Activated CD4-positive, CD25-positive, alpha-beta regulatory T cell (primary cell): Measurements from ENCODE around the gene DENND1A.
"Not testable (repeated sequence)": the region's sequence is repeated elsewhere in the genome, so short reads cannot be mapped to it uniquely, and the experiment has no call there.

Experiments
- DNase-seq, 4 experiments: peaks; one replicate each; lab custom pipeline; 2025; lab: John Stamatoyannopoulos, UW

Gene DENND1A

DNA sequence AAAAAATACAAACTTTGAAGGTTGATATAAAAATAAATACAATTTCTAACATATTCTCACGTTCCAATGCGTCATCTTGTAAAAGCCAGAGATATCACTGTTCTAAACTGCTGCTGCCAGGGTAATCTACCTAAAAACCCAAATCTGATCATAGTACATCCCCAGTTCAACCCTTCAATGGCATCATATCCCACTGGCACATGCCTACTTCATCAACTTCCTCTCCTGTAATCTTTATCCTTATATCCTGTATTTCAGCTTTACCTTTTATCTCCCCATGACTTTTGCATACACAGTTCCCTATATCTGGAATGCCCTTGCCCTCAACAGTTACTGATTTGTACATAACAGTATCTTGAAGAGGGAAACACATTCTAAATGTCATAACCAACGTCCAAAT, 7.5 kb downstream of the DENND1A start:
- no peak for DNase-seq

DNA sequence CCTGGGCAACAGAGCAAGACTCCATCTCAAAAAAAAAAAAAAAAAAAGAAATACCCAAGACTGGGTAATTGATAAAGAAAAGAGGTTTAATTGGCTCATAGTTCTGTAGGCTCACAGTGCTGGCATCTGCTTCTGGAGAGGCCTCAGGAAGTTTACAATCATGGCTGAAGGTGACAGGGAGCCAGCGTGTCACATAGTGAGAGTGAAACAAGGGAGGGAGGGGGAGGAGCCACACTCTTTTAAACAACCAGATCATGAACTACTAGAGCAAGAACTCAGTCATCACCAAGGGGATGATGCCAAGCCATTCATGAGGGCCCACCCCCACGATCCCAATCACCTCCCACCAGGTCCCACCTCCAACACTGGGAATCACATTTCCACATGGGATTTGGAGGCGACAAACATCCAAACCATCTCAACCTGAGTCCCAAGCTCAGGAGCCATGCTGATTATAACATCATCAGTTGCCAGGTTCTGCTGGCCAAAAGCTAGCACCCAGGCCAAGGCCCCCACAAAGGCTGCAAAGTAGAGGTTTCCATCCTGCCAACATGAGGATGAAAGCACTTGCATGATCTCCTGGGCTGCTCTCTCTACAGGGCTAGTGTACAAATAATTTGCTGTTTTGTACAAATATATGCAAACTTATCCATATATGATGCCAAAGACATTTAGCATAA, 15.3 kb downstream of the DENND1A start:
- no peak for DNase-seq

DNA sequence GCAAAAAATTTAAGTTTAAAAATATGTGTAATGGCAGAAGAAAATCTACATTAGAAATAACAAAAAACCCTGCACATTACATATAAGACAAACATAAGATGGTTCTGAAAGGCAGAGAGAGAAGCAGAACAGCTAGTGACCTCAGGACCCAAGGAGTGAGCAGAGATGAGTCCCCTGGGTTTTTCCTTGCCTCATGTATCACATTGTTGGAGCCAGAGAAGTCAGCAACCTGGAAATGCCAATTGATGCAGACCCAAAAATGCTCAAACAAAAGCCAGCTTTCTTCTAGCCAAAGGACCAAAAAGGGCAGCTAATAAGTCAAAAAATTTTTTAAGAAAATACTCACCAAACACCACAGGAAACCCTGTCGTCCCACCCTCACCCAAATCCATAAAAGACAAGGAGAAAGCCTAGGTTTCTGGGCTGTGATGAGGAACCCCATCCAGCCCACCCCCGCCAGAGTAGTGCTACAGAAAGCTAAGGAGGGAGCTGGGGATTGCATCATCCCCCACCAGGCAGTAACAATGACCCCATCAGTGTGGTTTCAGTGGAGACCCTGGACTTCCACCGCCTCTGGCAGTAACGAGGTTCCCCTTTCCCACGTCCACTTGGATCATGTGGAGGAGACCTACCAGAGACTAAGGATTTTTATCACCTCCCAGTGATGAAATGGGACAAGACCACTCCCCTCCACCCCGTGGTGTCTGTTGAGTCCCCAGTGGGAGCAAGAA, 17.6 kb downstream of the DENND1A start:
- no peak for DNase-seq

DNA sequence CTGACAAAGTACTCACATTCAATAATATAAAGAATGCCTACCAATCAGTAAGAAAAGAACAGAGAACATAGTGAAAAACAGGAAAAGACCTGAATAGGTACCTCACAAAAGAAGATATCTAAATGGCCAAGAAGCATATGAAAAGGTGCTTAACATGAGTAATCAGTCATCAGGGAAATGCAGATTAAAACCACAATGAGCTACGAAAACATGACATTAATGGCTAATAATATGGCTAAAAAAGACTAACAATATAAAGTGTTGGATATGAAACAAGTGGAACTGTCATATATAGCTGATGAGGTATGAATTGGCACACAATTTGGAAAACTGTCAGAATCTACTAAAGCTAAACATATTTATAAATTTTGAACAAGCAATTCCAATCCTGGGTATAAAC, 18.9 kb downstream of the DENND1A start:
- no peak for DNase-seq

DNA sequence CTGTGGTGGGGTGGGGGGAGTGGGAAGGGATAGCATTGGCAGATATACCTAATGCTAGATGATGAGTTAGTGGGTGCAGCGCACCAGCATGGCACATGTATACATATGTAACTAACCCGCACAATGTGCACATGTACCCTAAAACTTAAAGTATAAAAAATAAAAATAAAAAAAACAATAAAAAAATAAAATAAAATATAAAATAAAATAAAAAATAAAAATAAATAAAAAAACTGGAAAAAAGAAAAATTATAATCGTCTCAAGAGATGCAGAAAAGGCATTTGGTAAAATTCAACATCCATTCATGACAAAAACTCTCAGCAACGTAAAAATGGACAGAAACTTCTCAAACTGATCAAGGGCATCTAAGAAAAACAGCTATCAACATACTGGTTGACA, 20.7 kb downstream of the DENND1A start:
- DNase-seq = not testable (repeated sequence)

DNA sequence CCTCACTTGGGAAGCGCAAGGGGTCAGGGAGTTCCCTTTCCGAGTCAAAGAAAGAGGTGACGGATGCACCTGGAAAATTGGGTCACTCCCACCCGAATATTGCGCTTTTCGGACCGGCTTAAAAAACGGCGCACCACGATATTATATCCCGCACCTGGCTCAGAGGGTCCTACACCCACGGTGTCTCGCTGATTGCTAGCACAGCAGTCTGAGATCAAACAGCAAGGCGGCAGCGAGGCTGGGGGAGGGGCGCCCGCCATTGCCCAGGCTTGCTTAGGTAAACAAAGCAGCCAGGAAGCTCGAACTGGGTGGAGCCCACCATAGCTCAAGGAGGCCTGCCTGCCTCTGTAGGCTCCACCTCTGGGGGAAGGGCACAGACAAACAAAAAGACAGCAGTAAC, 26.4 kb downstream of the DENND1A start:
- not testable (repeated sequence) for DNase-seq

DNA sequence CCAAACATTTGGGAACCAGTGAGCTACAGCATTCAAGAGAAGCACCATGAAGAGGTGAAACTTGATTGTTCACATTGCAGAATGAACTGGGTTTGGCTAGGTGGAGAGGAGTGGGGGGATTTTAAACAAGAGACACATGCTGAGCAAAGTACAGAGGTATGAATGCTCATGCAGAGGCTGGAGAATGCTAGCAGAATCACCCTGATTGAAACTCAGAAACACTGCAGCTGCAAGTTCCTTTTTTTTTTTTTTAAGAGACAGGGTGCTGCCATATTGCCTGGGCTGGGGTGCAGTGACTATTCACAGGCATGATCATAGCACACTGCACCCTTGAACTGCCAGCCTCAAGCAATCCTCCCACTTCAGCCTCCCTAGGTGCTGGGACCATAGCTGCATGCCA, 35.1 kb downstream of the DENND1A start:
- DNase-seq = no peak

DNA sequence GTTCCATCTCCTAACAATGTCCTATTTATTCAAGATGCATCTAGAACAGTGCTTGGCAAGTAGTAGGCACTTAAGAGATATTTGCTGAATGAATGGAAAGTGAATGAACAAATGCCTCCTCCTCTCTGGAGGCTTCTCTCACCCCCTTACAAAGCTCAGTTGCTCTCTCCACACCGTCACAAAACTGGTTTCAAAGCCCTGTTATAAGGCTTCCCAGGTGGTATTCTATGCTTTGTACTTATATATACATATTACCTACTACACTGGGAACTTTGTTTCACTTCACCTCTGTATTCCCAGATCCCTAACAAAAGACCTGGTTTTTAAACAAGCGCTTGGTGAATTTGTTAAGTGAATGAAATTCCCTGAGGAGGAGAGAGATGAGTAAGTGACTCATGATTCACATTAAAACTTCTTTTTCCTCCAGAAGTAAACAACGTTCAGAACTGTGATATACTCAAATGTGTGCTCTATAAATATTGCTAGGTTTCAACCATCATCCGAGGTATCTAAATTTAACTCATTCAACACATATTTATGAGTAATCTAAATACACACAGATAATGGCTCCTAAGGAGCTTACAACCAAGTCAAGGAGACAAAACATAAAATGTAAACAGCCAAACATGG, 36.0 kb downstream of the DENND1A start:
- no peak for DNase-seq

DNA sequence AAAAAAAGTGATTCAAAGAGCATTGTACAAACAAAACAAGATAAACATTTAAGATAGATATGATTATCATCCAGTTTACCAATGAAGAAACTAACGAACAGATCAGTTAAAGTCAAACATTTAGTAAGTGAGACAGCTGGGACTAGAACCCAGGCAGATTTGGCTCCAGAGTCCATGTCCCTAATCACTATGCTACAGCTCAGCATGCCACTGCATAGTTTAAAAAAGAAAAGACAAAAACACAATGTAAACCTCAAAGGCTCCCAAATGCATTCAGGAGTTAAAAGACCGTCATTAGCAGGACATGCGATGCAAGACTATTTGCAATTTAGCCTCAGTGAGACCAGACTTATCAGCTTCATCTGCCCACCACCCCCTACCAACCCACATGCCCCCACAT, 36.8 kb downstream of the DENND1A start:
- no peak for DNase-seq

DNA sequence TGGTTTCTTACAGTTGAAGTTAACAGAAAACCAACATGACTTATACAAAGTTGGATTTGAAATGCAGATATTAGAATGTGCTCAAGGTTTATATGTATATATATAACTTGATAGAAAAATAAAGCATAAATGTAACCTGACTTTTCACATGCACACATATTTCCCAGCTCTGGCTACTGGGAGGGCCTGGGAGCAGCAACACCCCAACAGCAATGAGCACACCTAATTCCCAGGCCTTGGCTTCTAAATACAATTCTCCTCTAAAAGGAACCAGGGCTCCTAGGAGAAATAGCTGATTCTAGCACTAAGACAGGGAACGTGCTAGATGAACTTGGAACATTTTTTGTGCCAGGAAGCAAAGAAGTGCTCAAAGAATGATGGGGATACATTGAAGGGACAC, 42.1 kb downstream of the DENND1A start:
- no peak for DNase-seq

DNA sequence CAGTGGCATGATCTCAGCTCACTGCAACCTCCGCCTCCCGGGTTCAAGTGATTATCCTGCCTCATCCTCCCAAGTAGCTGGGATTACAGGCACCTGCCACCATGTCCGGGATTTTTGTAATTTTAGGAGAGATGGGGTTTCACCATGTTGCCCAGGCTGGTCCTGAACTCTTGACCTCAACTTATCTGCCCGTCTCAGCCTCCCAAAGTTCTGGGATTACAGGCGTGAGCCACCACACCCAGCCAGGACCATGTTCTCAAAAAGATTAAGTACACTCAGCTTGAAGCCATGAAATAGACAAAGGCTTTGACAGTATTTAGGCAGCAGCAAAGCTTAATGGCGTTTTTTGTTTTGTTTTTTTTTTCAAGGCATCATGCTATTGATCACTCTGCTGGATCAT, 44.1 kb downstream of the DENND1A start:
- not testable (repeated sequence) for DNase-seq

DNA sequence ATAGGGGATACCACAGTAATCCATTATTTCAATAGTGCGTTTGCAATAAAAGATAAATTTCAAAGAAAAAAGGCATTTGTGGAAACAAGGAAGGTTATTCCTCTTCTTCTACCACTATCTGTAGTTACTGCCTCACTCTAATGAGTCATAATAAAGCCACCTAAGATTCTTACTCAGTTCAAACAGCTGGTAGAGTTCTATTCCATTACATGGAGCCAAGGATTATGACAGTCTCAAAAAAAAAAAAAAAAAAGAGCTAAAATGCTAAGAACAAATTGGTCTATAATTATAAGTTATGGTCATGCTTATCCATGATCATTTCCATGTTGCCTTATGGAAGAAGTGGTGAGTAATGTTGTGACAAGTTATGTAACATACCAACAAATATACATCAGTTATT, 46.3 kb downstream of the DENND1A start:
- no peak for DNase-seq

DNA sequence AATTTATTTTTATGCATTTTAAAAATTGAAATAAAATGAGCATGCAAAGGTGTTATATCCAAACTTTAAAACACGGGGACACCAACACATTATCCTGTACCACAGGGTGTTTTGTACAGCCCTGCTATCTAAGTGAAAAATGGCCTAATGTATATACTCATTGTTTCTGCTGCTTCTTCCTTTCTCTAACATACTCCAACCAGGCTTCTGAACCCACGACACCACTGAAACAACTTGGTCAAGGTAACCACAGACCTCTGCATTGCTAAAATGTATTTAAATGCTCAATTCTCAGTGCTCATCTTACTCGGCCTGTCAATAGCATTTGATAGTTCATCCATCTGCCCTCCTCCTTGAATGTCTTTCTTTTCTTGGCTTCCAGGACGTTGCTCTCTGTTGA, 48.3 kb downstream of the DENND1A start:
- DNase-seq = no peak

DNA sequence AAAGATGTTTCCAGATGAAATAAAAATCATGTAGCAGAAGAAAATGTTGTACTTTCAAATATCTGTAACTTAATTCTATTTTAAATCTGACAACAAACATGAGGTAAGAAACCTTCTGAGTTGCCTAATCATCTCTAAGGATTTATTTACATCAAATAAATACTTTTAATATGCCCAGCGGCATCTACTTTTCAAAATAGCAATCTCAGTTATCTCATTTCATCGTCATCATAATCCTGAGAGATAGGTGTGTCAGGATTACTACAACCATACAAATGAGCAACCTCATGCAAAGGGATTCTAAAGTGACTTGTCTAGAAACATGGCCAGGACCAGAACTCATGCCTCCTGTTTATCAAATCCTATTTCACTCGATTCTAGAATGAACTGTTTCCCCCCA, 49.5 kb downstream of the DENND1A start:
- DNase-seq = no peak

DNA sequence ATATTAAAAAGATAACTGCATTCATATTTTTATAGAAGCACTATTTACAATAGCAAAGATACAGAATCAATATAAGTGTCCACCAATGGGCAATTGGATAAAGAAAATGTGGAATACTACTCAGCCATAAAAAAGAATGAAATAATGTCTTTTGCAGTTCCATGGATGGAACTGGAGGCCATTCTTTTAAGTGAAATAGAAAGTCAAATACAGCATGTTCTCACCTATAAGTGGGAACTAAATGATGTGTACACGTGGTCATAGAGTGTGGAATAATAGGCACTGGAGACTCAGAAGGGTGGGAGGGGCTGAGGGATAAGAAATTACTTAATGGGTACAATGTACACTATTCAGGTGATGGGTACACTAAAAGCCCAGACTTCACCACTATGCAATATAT, 53.2 kb downstream of the DENND1A start:
- DNase-seq = no peak

DNA sequence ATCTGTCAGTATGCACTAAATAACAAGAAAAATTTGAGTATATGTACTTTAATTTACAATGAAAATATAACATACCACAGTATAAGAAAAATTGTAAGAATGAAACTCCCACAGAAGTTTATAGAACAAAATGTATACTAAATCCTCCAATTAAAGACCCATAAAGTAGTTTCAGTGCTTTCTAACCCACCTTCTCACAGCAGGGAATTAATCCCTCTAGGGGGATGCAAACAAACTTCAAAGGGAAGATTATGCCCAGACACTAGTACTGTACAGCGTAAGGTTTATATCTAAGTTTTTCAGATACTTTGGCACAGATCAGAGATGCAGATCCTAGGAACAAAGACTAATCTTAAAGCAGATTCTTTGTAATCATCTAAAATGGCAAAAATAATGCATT, 57.2 kb downstream of the DENND1A start:
- no peak for DNase-seq

DNA sequence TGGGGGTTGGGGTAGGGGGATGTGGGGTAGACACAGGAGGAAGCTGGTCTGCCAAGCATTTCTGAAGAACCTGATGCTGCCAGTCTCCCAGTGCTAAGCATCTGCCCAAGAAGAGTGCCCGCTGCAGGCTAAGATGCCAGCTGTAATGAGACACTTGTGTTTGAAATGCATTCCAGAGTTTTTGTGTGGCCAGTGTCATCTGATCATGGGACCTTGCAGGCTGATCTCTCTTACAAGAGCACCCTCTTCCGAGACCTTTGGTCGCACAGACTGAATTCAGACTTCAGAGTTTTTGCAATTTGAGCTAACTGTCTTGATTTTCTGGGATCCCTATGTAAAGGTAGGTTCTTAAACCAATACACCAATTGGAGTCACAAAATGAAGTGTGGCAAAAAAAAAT, 58.1 kb downstream of the DENND1A start:
- no peak for DNase-seq

DNA sequence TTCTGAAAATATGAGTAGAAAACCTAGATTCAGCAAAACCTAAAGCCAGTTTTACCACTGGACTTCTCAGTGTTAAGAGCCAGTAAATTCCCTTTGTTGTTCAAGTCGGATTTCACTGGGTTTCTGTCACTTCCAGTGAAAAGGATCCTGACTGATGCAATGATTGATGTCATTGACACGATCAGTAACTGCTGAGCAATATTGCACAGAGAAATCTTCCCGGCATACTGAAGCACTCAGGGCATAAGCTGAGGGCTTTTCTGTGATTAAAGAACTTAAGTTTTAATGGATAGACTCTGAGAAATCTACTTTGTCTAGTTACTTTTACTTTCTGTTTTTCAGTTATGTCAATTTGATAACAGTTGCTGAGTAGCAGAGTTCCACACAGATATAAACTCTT, 61.9 kb downstream of the DENND1A start:
- DNase-seq = no peak

DNA sequence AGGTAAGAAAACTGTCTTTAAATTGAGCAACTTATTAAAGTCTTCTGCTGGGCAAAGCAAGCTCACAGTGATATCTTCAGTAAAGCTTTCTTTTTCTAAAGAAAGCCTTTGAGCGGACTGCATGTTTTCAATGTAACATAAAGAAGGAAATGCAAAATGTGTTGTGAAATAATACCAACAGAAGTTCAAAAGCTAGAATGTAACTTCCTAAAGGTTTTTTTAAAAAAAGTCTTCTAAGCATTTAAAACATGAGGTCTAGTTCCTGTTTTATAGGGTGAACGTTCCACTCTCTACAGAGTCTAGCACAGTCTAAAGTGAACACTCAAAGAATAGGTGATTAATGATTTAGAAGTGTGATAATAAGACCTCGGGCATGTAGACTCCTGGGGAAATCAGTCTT, 62.9 kb downstream of the DENND1A start:
- DNase-seq = no peak

DNA sequence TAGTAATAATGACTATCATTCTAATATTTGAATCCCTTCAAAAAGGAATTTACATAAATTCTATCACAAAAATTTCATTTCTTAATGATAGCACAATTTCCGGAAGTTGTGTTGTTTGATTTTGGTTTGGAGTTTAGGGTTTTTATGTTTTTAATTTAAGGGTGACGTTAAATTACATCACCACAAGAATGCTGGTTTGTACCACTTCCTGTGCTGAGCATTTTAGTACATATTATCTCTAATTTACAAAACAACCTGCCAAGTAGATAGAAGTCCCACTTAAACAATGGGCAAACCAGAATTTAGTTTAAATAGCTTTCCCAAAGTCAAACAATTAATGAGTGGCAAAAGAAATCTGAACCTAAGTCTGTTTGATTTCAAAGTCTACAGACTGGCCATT, 63.4 kb downstream of the DENND1A start:
- DNase-seq = no peak

DNA sequence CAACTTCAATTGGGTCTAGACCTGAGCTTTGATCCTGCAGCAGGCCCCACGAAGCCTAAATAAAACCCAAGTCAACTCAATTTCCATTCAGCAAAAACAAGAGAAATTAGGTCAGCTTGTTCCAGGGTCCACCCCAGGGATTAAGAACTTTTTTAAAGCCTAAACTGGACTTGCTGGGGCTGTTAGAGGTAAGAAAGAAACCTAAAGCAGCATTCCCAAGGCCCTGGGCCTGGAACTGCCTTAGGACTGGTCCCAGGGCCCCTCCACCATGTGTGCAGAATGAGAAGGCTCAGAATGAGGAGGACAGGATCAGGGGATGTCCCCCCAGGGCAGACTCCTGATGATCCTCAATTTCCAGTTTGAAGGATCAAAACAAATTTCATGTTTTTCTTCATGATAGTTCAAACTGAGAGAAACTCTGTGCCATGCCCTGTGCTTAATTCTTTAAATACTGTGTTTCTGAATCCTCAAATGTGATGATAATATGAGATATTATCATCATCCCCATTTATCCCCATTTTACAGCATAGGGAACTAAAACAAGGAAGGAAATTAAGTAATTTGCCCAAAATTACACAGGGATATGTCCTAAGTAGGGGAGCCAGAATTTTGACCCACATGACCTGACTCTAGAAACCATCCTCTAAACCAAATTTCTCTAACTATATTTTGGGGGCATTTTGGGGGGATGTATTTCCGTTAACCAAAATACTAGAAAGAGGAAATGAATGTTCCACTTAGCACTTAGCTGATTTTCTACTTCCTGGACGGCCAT, 64.5 kb downstream of the DENND1A start:
- DNase-seq = no peak

DNA sequence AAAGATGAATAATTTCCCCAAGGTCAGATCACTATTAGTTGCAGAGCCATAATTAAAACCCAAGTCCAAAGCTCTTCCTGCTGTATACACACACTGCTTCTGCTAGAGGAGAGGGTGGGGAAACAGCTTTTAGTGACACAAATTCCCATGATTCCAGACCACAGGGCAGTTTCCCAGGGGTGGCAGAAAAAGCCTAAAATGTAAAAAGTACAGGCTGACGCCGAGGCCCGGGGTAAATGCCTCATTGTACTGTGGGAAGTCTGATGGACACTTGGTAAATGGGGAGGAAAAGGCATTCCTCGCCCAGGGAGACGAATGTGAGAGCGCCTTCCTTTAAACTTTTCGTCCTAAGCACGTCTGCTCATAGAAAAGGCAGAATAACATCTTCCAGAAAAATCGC, 65.7 kb downstream of the DENND1A start:
- no peak for DNase-seq
